ENCODE results near the gene PITPNC1.
A peak's percentile ranks its signal among the peaks of the same experiment; 100 is the strongest.

The PITPNC1 gene

GRCh38 chr17:67656494-67657203 is 279.6 kb downstream of the PITPNC1 start:
- peak; percentile 52 for DNase-seq (ENCODE audit: low spot score)
- in situ Hi-C loops (cut with MboI; ENCODE audit: low pct_unique_long_range_greater_than_20kb, low sequenced_read_pairs, unreplicated experiment) = no loop called here

GRCh38 chr17:67657596-67657995 is 280.5 kb downstream of the PITPNC1 start:
- DNase-seq (ENCODE audit: low spot score) = no peak
- in situ Hi-C loops (cut with MboI; ENCODE audit: low pct_unique_long_range_greater_than_20kb, low sequenced_read_pairs, unreplicated experiment) = no loop called here
- TF ChIP-seq CTCF (IDR thresholded peaks at IDR 0.05; ENCODE audit: extremely low read depth, insufficient read depth, missing control alignments) = no peak

More at GRCh38 chr17:67656494-67657203, 279.6 kb downstream of the PITPNC1 start:
- no peak for TF ChIP-seq CTCF (IDR thresholded peaks at IDR 0.05; ENCODE audit: extremely low read depth, insufficient read depth, missing control alignments)

- no peak for TF ChIP-seq CTCF (IDR thresholded peaks at IDR 0.05; ENCODE audit: extremely low read depth, insufficient read depth, missing control alignments)
- in situ Hi-C loops (cut with MboI; ENCODE audit: low pct_unique_long_range_greater_than_20kb, low sequenced_read_pairs, unreplicated experiment) = no loop called here
- no peak for DNase-seq (ENCODE audit: low spot score)
Measured at GRCh38 chr17:67658265-67658664, 281.2 kb downstream of the PITPNC1 start.

- no peak for TF ChIP-seq CTCF (IDR thresholded peaks at IDR 0.05; ENCODE audit: extremely low read depth, insufficient read depth, missing control alignments)
- DNase-seq (ENCODE audit: low spot score) = no peak
- in situ Hi-C loops (cut with MboI; ENCODE audit: low pct_unique_long_range_greater_than_20kb, low sequenced_read_pairs, unreplicated experiment) = no loop called here
Measured at GRCh38 chr17:67659028-67659427, 281.9 kb downstream of the PITPNC1 start.

- no peak for DNase-seq (ENCODE audit: low spot score)
- in situ Hi-C loops (cut with MboI; ENCODE audit: low pct_unique_long_range_greater_than_20kb, low sequenced_read_pairs, unreplicated experiment) = no loop called here
- no peak for TF ChIP-seq CTCF (IDR thresholded peaks at IDR 0.05; ENCODE audit: extremely low read depth, insufficient read depth, missing control alignments)
Measured at GRCh38 chr17:67662712-67663111, 285.6 kb downstream of the PITPNC1 start.

GRCh38 chr17:67663457-67663856 is 286.4 kb downstream of the PITPNC1 start:
- no peak for TF ChIP-seq CTCF (IDR thresholded peaks at IDR 0.05; ENCODE audit: extremely low read depth, insufficient read depth, missing control alignments)
- in situ Hi-C loops (cut with MboI; ENCODE audit: low pct_unique_long_range_greater_than_20kb, low sequenced_read_pairs, unreplicated experiment) = no loop called here
- no peak for DNase-seq (ENCODE audit: low spot score)
